Endothelial cell of umbilical vein (primary cell): ENCODE measurements around the gene TUBGCP2. TPM values are rescaled to one million over a fixed set of nuclear protein-coding genes. Genes with fewer than 3 reads are reported as not detected.

Source experiments
- BruUV-seq: library from RNA; stranded (reverse); fragments of 400-500 nt; replicated peaks from 2 replicates; lab custom pipeline; 2021; lab: Mats Ljungman, UMichigan
- CTCF ChIA-PET: fragments of 300-600, 350-600 bp; sonication (Branson Sonifier 250); formaldehyde crosslinking; loops from one replicate; lab custom pipeline; 2021; ENCODE audit warnings: antibody characterized with exemption, inconsistent platforms; lab: Charles Lee
- POLR2A ChIA-PET: fragments of 300-600, 350-600 bp; sonication (Branson Sonifier 250); formaldehyde crosslinking; loops from one replicate; lab custom pipeline; 2021; ENCODE audit warnings: antibody characterized with exemption, inconsistent platforms; lab: Charles Lee
- DNase-seq: peaks from one replicate; pipeline ENCODE4 v3.0.0-alpha.2; 2011; ENCODE audit warnings: low read depth, low spot score
- FAIRE-seq: peaks from 2 replicates; lab custom pipeline; 2011; peaks lifted over from hg19 to GRCh38; lab: Jason Lieb, UNC
- H2AFZ ChIP-seq: 2 replicates; pipeline ENCODE4 v1.6.0; 2012; ENCODE audit warnings: low read depth, low read length, control low read depth, inconsistent platforms
- H3K27ac ChIP-seq: 2 replicates; pipeline ENCODE4 v1.5.1; 2011; ENCODE audit warnings: low read depth, mild to moderate bottlenecking, control low read depth, low read length, moderate library complexity; ENCODE audit not compliant: insufficient read depth
- H3K27me3 ChIP-seq, 2 experiments: 2 replicates each; pipeline versions ENCODE4 v1.6.0 to v1.6.1; 2011; ENCODE audit warnings: low read length in 2 of 2, mixed read lengths in 1 of 2; ENCODE audit not compliant: control insufficient read depth in 2 of 2, insufficient read depth in 2 of 2
- H3K36me3 ChIP-seq, 2 experiments: 2 replicates in 1 of 2; 3 replicates in 1 of 2; pipeline ENCODE4 v1.5.1; 2011; ENCODE audit warnings: low read length in 2 of 2, mild to moderate bottlenecking in 1 of 2, moderate library complexity in 1 of 2; ENCODE audit not compliant: control insufficient read depth in 2 of 2, insufficient read depth in 2 of 2; ENCODE audit errors: extremely low read depth in 1 of 2
- H3K4me1 ChIP-seq: 3 replicates; pipeline ENCODE4 v1.5.1; 2011; ENCODE audit warnings: mild to moderate bottlenecking, low read length; ENCODE audit not compliant: control insufficient read depth, insufficient read depth; ENCODE audit errors: extremely low read depth
- H3K4me2 ChIP-seq: 2 replicates; pipeline ENCODE4 v1.6.1; 2011; ENCODE audit warnings: low read length, control low read depth, mixed read lengths; ENCODE audit not compliant: insufficient read depth
- H3K4me3 ChIP-seq, 3 experiments: fragments of 200-600 bp in 1 of 3; sonication (generic), shearing (Covaris generic) in 1 of 3; replicated peaks in 1 of 3; 2 replicates each; pipeline ENCODE4 v1.5.1; 2011 to 2016; ENCODE audit warnings: control low read depth in 3 of 3, low read length in 3 of 3, mild to moderate bottlenecking in 2 of 3, inconsistent platforms in 1 of 3, low read depth in 1 of 3, moderate library complexity in 1 of 3; ENCODE audit not compliant: insufficient read depth in 1 of 3
- H3K79me2 ChIP-seq: 2 replicates; pipeline ENCODE4 v1.6.0; 2012; ENCODE audit warnings: low read length, inconsistent platforms; ENCODE audit not compliant: control insufficient read depth, insufficient read depth
- H3K9ac ChIP-seq: replicated peaks from 2 replicates; pipeline ENCODE3; 2011; ENCODE audit warnings: low read length, control low read depth; ENCODE audit not compliant: insufficient read depth; ENCODE audit errors: extremely low read depth
- H3K9me1 ChIP-seq: replicated peaks from 3 replicates; pipeline ENCODE4 v1.6.0; 2011; ENCODE audit warnings: mild to moderate bottlenecking, low read length; ENCODE audit not compliant: control insufficient read depth, insufficient read depth; ENCODE audit errors: extremely low read depth
- H3K9me3 ChIP-seq: replicated peaks from 2 replicates; pipeline ENCODE4 v1.5.1; 2012; ENCODE audit warnings: low read length, inconsistent platforms; ENCODE audit not compliant: control insufficient read depth, insufficient read depth
- H4K20me1 ChIP-seq: replicated peaks from 2 replicates; pipeline ENCODE3; 2011; ENCODE audit warnings: mild to moderate bottlenecking, low read length; ENCODE audit not compliant: control insufficient read depth, insufficient read depth; ENCODE audit errors: extremely low read depth
- CTCF ChIP-seq, 2 donors: IDR thresholded peaks; 1 replicate in 1 of 2; 2 replicates in 1 of 2; pipeline ENCODE4 v1.5.1; 2011; ENCODE audit warnings: low read length in 2 of 2, mild to moderate bottlenecking in 2 of 2, moderate library complexity in 2 of 2, control low read depth in 1 of 2, inconsistent platforms in 1 of 2, low read depth in 1 of 2; ENCODE audit not compliant: insufficient read depth in 1 of 2; ENCODE audit errors: extremely low read depth in 1 of 2
- EZH2 ChIP-seq: IDR thresholded peaks from 2 replicates; pipeline ENCODE4 v1.6.1; 2012; ENCODE audit warnings: borderline replicate concordance, low read depth, mild to moderate bottlenecking, moderate library complexity, low read length, inconsistent platforms; ENCODE audit not compliant: severe bottlenecking
- FOS ChIP-seq: IDR thresholded peaks from 2 replicates; pipeline ENCODE4 v1.6.1; 2011; ENCODE audit warnings: mild to moderate bottlenecking, low read length, moderate library complexity, borderline replicate concordance; ENCODE audit not compliant: insufficient read depth
- GATA2 ChIP-seq: IDR thresholded peaks from 2 replicates; pipeline ENCODE4 v1.7.0; 2011; ENCODE audit warnings: low read depth, mild to moderate bottlenecking, moderate library complexity, mixed read lengths, low read length; ENCODE audit not compliant: insufficient read length, insufficient read depth
- JUN ChIP-seq: IDR thresholded peaks from 2 replicates; pipeline ENCODE4 v1.6.1; 2011; ENCODE audit warnings: borderline replicate concordance, low read depth; ENCODE audit not compliant: insufficient read length, insufficient read depth
- MYC ChIP-seq: IDR thresholded peaks from one replicate; pipeline ENCODE4 v1.6.1; 2011; ENCODE audit warnings: mild to moderate bottlenecking, low read depth, low read length
- POLR2A ChIP-seq: IDR thresholded peaks from 2 replicates; pipeline ENCODE4 v1.6.1; 2012; ENCODE audit warnings: low read depth, mild to moderate bottlenecking, control low read depth, low read length
- POLR2AphosphoS5 ChIP-seq: IDR thresholded peaks from 2 replicates; pipeline ENCODE4 v1.6.1; 2012; ENCODE audit warnings: low read depth, mild to moderate bottlenecking, control low read depth, low read length, moderate library complexity; ENCODE audit not compliant: insufficient read depth
- dilution Hi-C: fragments of 300-500 bp; cut with MboI; formaldehyde crosslinking; loops from one replicate; pipeline ENCODE4 v1.15.0; 2019; ENCODE audit warnings: low sequenced_read_pairs; ENCODE audit not compliant: extremely low pct_ligation_motif_present
- intact Hi-C: fragments of 100-400 bp; cut with micrococcal nuclease; formaldehyde crosslinking; loops from one replicate; pipeline ENCODE4 v1.10.0; 2022
- polyA plus RNA-seq, 4 experiments: library from polyadenylated mRNA; depleted of rRNA in 3 of 4; stranded (reverse) in 3 of 4; unstranded in 1 of 4; fragments of >200 nt; gene quantifications; 2 replicates each; pipeline versions ENCODE4 v1.2.1 to v1.2.3, GENCODE V29; 2011 to 2012; ENCODE audit warnings: missing spikeins in 1 of 4
- total RNA-seq: library from RNA; stranded (reverse); gene quantifications from 2 replicates; pipeline ENCODE4 v1.2.3, GENCODE V29; 2021
- TF ChIP-seq, protein P1 (sequence below): IDR thresholded peaks from 2 replicates; pipeline ENCODE4 v1.6.1; 2011; ENCODE audit not compliant: insufficient read depth, insufficient read length

Gene TUBGCP2
- total and polyA plus RNA-seq, 2 donors (not counting 3 experiments of a cell fraction or from before 2014, with no cell fraction given): 37.1 to 53.1 TPM

DNA sequence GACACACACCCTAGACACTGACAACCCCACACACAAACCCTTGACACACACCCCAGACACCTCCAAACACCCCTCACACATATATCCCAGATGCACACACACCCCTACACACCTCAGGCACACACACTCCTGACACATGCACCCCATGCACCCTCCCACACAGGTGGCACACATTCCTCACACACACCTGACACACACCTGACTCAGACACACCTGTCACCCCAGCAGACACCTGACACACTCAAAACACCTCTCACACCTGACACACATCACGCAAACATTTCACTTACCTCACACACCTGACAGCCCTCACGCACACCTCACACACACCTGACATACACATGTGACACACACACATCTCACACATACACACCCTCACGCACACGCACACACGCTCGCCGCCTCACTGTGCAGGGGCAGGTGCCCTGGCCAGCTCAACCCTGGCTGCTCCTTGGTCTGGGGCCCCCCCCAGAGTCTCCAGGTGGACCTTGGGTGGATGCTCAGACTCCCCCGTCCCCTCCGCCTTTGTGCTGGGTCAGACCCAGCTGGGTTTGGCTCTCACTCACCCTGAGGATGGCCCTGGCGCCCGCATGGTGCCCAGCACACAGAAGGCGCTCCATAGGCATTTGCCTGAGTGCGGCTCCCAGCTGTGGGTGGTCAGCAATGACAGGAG, 31.2 kb upstream of the TUBGCP2 start:
- Histone ChIP-seq H3K9ac (no peak overlapping the region), H3K4me2 (no peak overlapping the region), H3K36me3 (no peaks in the 10 kb centered on the region), H3K79me2 (no peaks in the 10 kb centered on the region), H3K27me3 (peaks cover 10 to 25% of the 10 kb centered on the region in 2 experiments), H4K20me1 (no peaks in the 10 kb centered on the region), H3K9me1 (no peaks in the 10 kb centered on the region), H3K27ac (no peak overlapping the region), H3K4me3 (no peak overlapping the region), H3K4me1 (no peaks in the 10 kb centered on the region), H3K9me3 (no peaks in the 10 kb centered on the region), H2AFZ (no peak overlapping the region)
- dilution Hi-C loops: no loop called here
- no peak for FAIRE-seq
- POLR2A ChIA-PET: no interaction called here
- no peak for TF ChIP-seq FOS
- no peak for TF ChIP-seq GATA2
- no peak for TF ChIP-seq JUN
- TF ChIP-seq EZH2: no peak
- TF ChIP-seq, protein P1, sequence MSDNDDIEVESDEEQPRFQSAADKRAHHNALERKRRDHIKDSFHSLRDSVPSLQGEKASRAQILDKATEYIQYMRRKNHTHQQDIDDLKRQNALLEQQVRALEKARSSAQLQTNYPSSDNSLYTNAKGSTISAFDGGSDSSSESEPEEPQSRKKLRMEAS: no peak
- no peak for TF ChIP-seq POLR2AphosphoS5
- TF ChIP-seq MYC: no peak
- TF ChIP-seq POLR2A: no peak
- TF ChIP-seq CTCF (IDR thresholded peaks at IDR 0.05; ENCODE audit: extremely low read depth in 1 of 2, insufficient read depth in 1 of 2, low read depth in 1 of 2, low read length in 2 of 2): no peak
- no peak for DNase-seq
- BruUV-seq: no TSS peak
- intact Hi-C loops: no loop called here
- CTCF ChIA-PET: interaction anchor here (1.6 kb wide), 1 partner anchor 10 kb away, joined by 7 read pairs; no protein-coding TSS in a partner anchor
